Suprapubic skin (tissue), 4 donors: ENCODE measurements around the gene C3orf20. TPM values are rescaled to one million over a fixed set of nuclear protein-coding genes. Genes with fewer than 3 reads are reported as not detected.

Source experiments
- DNase-seq, 2 donors: peaks; one replicate each; pipeline ENCODE4 v3.0.0-alpha.2; 2019; ENCODE audit warnings: low spot score in 2 of 2
- H3K27ac ChIP-seq: fragments of 200-600 bp; sonication (generic); one replicate; pipeline ENCODE4 v1.5.1; 2019
- H3K27me3 ChIP-seq: fragments of 200-600 bp; sonication (generic); one replicate; pipeline ENCODE4 v1.5.1; 2019
- H3K36me3 ChIP-seq: fragments of 200-600 bp; sonication (generic); one replicate; pipeline ENCODE4 v1.5.1; 2019
- H3K4me1 ChIP-seq: fragments of 200-600 bp; sonication (generic); one replicate; pipeline ENCODE4 v1.5.1; 2019
- H3K4me3 ChIP-seq: fragments of 200-600 bp; sonication (generic); one replicate; pipeline ENCODE4 v1.5.1; 2019; ENCODE audit warnings: mild to moderate bottlenecking
- H3K9me3 ChIP-seq: fragments of 200-600 bp; sonication (generic); one replicate; pipeline ENCODE4 v1.5.1; 2019
- CTCF ChIP-seq, 2 donors: fragments of 200-600 bp in 1 of 2; fragments of 450-650 bp in 1 of 2; sonication (generic) in 1 of 2; IDR thresholded peaks; one replicate each; pipeline ENCODE4 v1.5.1; 2016 to 2019; ENCODE audit warnings: antibody characterized with exemption in 2 of 2, mild to moderate bottlenecking in 1 of 2, moderate library complexity in 1 of 2
- EP300 ChIP-seq: sonication (generic); formaldehyde crosslinking; IDR thresholded peaks from one replicate; pipeline ENCODE4 v1.6.1; 2017; ENCODE audit warnings: antibody characterized with exemption
- POLR2A ChIP-seq, 2 donors: fragments of 450-650 bp; IDR thresholded peaks; one replicate each; pipeline ENCODE4 v1.6.1; 2017; ENCODE audit warnings: antibody characterized with exemption in 2 of 2, mild to moderate bottlenecking in 2 of 2, moderate library complexity in 2 of 2
- POLR2AphosphoS5 ChIP-seq, 3 donors: sonication (generic); formaldehyde crosslinking; IDR thresholded peaks; one replicate each; pipeline ENCODE4 v1.6.1; 2017; ENCODE audit warnings: antibody characterized with exemption in 3 of 3
- WGBS: methylation state at CpG from one replicate; pipeline ENCODE4 v1.1.5; 2018; 5-methylcytosine and 5-hydroxymethylcytosine counted together
- total RNA-seq, 4 donors: library from RNA; depleted of rRNA; stranded (reverse); fragments of >200 nt; gene quantifications; one replicate each; pipeline ENCODE4 v1.1.0, GENCODE V29; 2016

Gene C3orf20
- total RNA-seq, 4 donors from 2014 or later: 0.21 TPM; not detected in 3

GRCh38 chr3:14799146-14799545, 124.2 kb downstream of the C3orf20 start:
- DNase-seq: no peak
- 56% methylated on average over 4 of the region's 4 CpGs for WGBS
- TF ChIP-seq POLR2A (IDR thresholded peaks at IDR 0.05) (no peak), EP300 (no peak), POLR2AphosphoS5 (IDR thresholded peaks at IDR 0.05) (no peak), CTCF (IDR thresholded peaks at IDR 0.05) (no peak)
- Histone ChIP-seq H3K4me1 (peaks cover 8% of the 10 kb centered on the region), H3K27me3 (peaks cover 6% of the 10 kb centered on the region), H3K27ac (no peak overlapping the region), H3K4me3 (no peak overlapping the region), H3K9me3 (no peaks in the 10 kb centered on the region), H3K36me3 (no peaks in the 10 kb centered on the region)

- DNase-seq: peak in 1 of 2 donors; percentile 17
- peaks cover 7% of the 10 kb centered on the region for H3K27me3 ChIP-seq
- TF ChIP-seq POLR2A (IDR thresholded peaks at IDR 0.05): no peak
- TF ChIP-seq POLR2AphosphoS5 (IDR thresholded peaks at IDR 0.05): no peak
- no peak for TF ChIP-seq EP300
- H3K4me3 ChIP-seq: no peak overlapping the region
- no peak overlapping the region for H3K27ac ChIP-seq
- H3K36me3 ChIP-seq: no peaks in the 10 kb centered on the region
- no peaks in the 10 kb centered on the region for H3K9me3 ChIP-seq
- peaks cover 16% of the 10 kb centered on the region for H3K4me1 ChIP-seq
- 95% methylated on average over 9 of the region's 9 CpGs for WGBS
Measured at GRCh38 chr3:14801031-14801430, 126.1 kb downstream of the C3orf20 start.

- no peak overlapping the region for H3K27ac ChIP-seq
- 43% methylated on average over 1 of the region's 10 CpGs for WGBS
Measured at GRCh38 chr3:14801668-14802380, 126.9 kb downstream of the C3orf20 start.

GRCh38 chr3:14802381-14802731, 127.4 kb downstream of the C3orf20 start:
- H3K27ac ChIP-seq: no peak overlapping the region

More at GRCh38 chr3:14801668-14802380, 126.9 kb downstream of the C3orf20 start:
- peak in 1 of 2 donors; percentile 48 for DNase-seq
- peaks cover 16% of the 10 kb centered on the region for H3K4me1 ChIP-seq
- no peak for TF ChIP-seq EP300
- no peak for TF ChIP-seq POLR2AphosphoS5 (IDR thresholded peaks at IDR 0.05)
- TF ChIP-seq CTCF (IDR thresholded peaks at IDR 0.05): no peak
- TF ChIP-seq POLR2A (IDR thresholded peaks at IDR 0.05): no peak
- H3K36me3 ChIP-seq: no peaks in the 10 kb centered on the region
- peaks cover 7% of the 10 kb centered on the region for H3K27me3 ChIP-seq
- H3K9me3 ChIP-seq: no peaks in the 10 kb centered on the region
- H3K4me3 ChIP-seq: no peak overlapping the region

GRCh38 chr3:14803101-14803980, 128.4 kb downstream of the C3orf20 start:
- 61% methylated on average over 13 of the region's 13 CpGs for WGBS
- peak in 1 of 2 donors; percentile 71 for DNase-seq
- H3K9me3 ChIP-seq: no peaks in the 10 kb centered on the region
- H3K27ac ChIP-seq: peak overlapping the region; percentile 67
- no peak overlapping the region for H3K4me3 ChIP-seq
- TF ChIP-seq EP300 (no peak), POLR2A (IDR thresholded peaks at IDR 0.05) (no peak), POLR2AphosphoS5 (IDR thresholded peaks at IDR 0.05) (no peak), CTCF (IDR thresholded peaks at IDR 0.05) (no peak)
- peaks cover 7% of the 10 kb centered on the region for H3K27me3 ChIP-seq
- H3K4me1 ChIP-seq: peaks cover 16% of the 10 kb centered on the region
- no peaks in the 10 kb centered on the region for H3K36me3 ChIP-seq

More at GRCh38 chr3:14802381-14802731, 127.4 kb downstream of the C3orf20 start:
- TF ChIP-seq POLR2A (IDR thresholded peaks at IDR 0.05): no peak
- no peak for TF ChIP-seq EP300
- no peak for TF ChIP-seq POLR2AphosphoS5 (IDR thresholded peaks at IDR 0.05)
- no peak for TF ChIP-seq CTCF (IDR thresholded peaks at IDR 0.05)
- Histone ChIP-seq H3K4me1 (peaks cover 16% of the 10 kb centered on the region), H3K9me3 (no peaks in the 10 kb centered on the region), H3K36me3 (no peaks in the 10 kb centered on the region), H3K4me3 (no peak overlapping the region), H3K27me3 (peaks cover 7% of the 10 kb centered on the region)
- 94% methylated on average over 3 of the region's 7 CpGs for WGBS
- DNase-seq: no peak
